NCI-H526 treated with DMSO at 0.1 percent for 48 hours (cell line): ENCODE results near the gene ZFR2.

Experiments
- DNase-seq: peaks from one replicate; lab custom pipeline; 2025; lab: John Stamatoyannopoulos, UW

The ZFR2 gene

DNA sequence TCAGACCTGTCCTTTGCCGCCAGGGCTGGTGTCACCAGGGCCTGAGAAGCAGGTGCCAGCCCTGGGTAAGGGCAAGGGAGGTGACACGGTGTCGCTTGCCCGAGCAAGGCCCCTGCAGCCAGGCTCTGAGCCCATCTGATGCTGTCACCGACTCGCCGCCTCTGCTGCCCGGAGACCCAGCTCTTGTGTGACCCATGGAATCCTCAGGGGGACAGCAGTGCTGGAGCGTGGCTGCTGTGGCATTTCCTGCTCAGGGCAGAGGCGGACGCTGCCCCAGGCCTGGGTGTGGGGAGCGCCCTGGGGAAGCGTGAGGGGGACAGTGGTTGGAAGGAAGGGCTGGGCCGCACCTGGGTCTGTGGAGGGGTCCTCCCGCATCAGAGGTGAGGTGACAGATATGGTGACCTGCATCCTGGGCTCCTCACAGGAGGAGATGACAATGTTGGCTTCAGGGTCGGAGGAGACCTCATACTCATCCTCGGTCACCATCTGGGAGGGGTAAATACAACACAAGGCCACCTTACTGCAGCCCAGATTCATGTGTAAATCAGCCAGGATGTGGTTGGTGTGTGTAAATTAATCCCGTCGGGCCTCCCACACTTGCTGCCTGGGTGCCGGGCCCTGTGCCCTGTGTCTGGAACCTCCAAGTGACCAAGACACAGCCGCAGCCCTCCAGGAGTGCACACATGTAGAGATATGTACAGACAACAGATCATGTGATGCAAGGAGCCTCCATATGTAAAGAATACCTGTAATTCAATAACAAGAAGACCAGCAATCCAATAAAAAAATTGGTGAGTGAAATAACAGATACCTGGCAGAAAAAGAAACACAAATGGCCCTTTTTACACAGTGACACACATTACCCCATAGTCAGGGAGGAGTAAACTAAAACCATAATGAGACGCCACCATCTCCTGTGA, 55.1 kb downstream of the ZFR2 start:
- DNase-seq: no peak

DNA sequence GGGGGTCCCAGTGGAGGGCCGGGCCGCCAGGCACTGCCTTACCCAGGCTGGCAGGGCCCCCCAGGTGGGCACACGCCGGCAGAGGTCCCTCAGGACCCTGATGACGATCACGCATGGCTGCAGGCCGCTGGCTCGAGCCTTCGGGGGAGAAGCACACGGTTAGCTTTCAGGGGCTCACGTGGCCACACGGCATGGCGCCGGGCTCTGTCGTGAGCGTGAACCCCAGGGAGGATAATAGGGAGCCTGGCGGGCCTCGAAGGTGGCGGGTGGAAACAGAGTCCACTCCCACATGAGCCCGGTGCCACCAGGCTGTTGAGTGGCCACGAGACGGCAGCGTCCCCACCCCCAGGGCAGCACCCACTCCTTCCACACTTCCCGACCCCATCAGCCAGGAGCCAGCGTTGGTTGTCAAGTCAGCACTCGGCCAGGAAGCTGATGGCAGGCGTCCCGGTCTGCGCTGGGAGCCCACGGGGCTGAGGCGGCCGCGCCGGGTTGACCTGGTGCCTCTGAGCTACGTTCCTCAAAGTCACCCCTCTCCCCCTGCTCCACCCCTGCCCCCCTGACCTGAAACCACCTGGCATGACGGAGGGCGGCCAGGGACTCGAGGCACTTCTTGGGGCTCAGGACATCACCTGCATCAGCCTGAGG, 58.0 kb downstream of the ZFR2 start:
- DNase-seq: no peak

DNA sequence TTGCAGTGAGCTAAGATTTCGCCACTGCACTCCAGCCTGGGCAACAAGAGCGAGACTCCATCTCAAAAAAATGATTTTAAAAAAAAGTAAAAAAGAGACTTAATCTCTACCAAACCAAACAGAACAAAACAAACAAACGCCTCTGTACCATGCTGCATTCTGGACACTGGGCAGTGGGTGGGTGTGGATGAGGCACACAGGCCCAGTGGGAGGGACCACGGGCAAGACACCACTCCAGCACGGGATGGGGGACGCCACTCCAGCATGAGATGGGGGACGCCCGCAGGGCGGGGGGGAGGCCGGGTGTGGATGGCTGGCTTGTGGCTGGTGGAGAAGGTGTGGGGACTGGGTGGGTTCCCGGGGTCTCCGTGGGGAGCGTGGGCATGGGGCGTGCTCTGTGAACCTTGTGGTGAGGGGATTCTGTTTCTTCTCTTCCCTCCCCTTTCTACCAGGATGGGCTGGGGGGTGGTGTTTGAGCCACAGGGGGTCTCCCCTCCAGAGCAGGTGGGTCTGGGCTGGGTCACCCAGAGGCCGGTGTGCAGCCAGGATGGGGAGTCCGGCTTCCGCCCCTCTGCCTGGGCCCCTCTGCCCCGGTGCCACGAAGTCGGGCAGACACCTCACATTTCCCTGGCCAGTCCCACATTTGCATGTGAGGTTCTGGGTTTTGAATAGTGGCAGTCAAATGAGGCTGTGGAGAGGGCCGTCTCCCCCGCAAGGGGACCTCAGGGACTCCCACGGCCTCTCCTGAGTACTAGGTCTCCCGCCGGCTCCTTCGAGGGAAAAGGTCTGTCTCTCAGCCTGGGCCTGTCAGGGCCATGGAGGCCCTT, 58.7 kb downstream of the ZFR2 start:
- DNase-seq: peak; percentile 57

DNA sequence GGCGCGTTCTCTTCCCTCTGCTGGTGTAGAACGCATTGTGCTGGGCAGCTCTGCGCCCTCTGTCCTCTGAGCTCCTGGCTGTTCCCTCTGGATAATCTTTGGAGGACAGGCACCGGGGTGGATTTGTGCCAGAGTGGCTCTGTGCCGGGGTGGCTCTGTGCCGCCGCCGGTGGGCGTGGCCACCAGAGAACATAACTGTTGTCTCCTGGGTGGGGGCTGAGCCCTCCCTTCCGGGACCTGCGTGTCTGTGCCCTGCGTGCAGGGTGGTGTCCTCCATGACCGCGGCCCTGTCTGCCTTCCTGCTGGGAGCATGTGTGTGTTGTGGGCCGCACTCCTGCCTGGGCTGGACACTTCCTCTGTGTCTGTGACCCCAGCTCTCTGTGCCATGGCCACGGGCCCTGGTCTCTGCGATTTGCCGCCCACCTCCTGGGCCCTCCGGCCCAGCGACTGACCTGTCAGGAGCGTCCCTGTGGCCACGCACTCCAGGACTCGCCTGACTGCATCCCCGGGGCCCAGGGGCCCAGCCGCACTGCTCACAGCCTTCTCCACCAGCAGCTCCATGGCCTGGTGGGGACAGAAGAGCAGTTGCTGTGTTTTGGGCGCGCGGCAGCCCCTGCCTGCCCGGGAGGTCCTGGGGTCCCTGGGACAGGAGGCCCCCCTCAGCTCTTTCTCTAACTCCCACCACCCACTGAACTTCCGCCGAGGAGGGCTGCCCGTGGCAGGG, 60.3 kb downstream of the ZFR2 start:
- DNase-seq: no peak

DNA sequence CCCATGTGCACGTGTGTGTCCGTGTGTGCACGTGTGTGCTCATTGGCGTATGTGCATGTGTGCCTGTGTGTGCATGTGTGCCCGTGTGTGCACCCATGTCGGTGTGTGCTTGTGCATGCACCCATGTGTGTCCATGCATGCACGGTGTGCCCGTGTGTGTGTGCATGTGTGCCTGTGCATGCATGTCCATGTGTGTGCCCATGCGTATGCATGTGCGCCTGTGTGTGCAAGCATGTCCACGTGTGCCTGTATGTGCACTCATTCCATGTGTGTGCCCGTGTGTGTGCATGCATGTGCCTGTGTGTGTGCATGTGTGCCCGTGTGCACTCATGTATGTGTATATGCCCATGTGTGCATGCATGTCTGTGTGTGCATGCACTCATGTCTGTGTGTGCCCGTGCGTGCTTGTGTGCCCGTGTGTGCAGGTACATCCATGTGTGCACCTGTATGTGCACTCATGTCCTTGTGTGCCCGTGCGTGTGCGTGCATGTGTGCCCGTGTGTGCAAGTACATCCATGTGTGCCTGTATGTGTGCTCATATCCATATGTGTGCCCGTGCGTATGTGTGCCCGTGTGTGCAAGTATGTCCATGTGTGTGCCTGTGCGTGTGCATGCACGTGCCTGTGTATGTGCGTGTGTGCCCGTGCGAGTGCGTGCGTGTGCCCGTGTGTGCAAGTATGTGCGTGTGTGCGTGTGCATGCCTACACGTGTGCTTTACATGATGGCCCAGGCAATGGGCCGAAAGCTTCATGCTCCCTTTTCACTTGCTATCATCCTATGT, 61.1 kb downstream of the ZFR2 start:
- no peak for DNase-seq

DNA sequence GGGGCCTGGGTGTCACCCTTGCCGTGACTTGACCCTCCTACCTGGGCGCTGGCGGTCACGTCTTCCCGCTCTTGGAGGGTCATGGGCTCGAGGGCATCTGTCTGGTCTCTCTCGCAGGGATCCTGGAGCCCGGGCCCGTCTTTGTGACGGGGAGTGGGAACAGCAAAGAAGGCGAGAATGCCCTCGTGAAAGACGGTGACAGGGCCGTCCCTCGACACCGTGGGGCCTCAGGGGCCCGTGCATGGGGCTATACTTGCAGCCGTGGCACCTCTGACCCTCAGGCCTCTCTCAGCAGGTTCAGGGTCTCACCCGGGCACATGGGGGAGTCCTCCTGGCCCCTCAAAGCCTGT, 61.7 kb downstream of the ZFR2 start:
- DNase-seq: no peak

DNA sequence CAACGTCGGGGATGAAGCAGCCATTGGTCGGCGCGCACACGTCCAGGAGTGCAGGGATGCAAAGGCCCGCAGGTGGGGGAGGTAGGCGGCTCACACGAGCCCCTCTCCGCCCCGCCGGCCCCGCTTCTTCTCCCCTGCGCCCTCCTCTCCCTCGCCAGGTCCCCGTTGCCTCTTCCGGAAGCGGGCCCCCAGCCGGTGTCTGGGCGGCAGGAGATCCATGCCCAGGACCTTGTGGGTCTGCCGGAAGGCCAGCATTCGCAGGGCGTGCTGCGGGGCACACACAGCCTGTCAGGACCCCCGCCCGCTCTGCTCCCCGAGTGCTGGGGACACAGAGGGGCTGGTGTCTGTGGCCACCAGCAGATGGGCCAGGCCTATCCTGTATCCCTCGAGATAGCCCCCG, 63.0 kb downstream of the ZFR2 start:
- DNase-seq: no peak

DNA sequence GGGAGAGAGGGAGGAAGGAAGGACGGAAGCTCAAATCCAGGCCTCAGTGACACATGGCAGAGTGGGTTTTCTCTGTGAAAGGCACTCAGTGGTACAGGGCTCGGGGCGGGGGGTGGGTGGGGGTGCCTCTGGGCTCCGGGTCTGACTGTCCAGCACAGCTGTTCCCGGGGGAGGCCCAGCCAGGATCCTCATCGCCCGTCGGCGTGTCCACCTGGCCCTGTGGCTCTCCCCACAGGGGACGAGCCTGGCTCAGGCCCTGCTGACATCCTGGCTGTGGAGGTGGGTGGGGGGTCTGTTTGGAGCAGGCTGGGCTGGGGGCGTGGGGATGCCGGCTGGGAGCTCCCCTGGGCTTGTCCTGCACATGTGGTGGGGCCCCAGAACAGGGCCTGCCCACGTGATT, 64.4 kb downstream of the ZFR2 start:
- no peak for DNase-seq

DNA sequence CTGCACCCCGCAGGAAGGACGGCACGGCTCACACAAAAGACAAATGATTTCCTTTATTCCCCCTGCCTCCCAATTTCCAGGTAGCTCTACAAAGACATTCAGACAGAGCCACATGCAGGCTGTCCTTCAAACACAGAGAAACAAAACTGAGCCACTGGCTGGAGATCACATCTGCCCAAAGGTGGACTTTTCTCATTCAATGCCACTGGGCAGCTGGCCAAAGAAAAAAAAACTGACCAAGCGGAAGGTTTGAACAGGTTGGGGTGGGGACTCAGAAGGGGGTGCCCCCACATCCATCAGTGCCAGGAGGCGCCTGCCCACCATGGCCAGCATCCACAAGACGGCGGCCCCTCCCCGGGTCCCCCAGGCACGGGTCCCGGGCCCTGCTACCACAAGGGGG, 64.9 kb downstream of the ZFR2 start:
- no peak for DNase-seq

DNA sequence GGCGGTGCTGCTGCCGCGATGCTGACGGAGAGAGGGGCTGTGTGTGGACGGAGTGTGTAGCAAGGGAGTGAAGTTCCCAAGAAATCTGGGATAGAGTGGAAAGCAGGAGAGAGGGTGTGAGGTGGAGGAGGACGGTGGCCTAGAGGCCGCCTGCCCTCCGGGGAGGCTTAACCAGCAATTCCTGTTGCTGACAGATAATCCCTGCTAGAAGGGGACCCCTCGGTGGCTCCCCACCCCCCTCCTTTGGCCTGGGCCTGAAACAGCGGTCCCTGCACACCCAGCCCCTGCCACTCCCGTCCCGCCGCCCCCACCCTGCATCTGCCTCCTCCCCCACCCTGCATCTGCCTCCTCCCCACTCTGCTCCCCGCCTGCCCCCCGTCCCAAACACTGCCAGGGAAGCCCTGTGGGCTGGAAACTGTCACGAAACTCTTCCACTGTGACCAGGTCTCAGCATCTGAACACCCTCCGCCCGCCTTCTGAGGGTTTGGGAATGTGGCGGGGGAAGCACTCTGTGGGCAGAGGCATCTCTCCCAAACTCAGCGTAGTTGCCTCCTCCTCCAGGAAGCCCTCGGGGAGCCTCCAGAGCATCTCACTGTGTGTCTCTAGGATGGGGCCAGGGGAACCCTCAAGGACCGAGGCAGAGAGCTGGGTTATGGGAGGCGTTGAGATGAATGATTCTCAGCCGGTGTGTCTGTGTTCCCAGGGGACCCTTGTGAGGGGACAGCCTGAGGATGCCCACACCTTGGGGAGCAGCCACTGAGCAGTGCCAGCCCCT, 65.5 kb downstream of the ZFR2 start:
- no peak for DNase-seq

DNA sequence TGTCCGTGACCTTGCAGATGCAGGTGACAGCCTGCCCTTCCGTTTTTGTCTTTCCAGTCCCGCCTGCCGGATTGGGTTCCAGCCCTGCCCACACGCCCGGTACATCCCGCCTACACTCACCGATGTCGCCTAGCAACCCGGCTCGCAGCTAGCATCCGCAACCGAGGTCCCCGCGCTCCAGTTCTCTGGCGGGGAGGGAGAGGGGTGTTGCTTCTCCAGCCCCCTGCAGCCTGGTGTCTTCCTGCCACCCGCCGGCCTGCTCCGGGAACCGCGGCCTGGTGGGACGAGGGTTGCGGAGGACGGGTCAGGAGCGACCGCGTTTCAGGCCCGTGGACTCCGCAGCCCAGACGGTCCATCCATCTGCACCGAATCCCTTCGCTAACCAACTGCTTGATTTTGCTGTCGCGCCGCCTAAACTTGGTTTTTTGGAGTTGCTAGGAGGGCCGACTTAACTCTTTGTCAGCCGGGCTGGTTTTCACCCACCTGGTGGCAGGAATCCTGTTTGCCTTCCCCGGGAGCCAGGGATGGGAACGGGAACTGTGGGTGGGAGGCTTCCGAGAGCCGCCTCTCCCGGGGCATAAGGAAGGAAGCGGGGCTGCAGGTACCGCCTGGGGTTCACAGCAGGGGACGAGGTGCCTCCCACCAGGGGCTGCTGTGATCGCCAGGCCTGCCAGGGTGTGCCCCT, 67.3 kb downstream of the ZFR2 start:
- DNase-seq: peak; percentile 4

DNA sequence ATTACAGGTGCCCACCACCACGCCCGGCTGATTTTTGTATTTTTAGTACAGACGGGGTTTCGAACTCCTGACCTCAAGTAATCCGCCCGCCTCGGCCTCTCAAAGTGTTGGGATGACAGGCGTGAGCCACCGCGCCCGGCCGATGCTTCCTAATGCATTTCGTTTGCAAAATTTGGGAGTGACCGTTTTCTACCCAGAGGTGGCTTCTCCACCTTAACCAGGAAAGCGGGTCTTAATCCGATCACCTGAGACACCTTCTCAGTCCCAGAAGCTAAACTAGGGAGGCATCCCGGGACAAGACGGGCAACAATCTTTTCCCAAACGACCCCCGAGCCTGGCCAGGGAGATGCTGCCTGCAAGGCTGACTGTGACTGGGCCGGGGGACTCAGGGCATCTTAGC, 67.8 kb downstream of the ZFR2 start:
- DNase-seq: no peak

DNA sequence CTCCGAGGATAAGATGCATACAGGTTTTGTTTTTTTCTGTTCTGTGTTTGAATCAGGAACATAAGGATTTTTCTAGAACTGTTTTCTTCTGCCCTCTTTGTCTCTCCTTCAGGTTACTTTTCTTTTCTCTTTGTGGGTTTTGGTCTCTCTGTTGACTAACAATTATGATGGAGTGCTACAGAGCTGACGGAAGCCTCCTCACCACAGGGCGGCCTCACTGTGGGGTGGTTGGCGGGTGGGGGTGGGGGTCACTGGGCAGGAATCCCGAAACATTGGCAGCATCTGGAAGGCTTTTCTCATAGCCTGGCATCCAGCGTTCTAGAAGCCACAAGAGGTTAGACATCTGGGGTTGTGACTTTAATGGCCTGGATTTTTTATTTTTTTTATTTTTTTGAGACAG, 70.7 kb downstream of the ZFR2 start:
- DNase-seq: no peak

DNA sequence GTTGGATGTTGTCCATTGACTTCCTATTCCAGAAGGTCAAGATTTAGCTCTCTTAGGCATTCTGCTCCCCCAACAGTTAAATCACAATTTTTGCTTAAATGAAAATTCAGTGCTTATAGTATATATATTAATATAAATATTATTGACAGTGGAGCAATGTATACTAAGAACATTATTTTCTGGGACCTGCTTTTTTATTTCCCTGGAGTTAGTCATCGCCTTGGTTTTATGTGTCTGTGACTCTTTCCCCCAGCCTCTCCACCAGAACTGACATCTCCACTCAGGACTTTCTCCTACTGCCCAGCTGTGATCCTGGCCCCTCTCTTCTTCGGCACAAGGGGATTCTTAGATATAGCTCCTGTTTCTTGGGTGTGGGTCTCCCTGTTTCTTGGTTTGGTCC, 72.5 kb downstream of the ZFR2 start:
- no peak for DNase-seq

DNA sequence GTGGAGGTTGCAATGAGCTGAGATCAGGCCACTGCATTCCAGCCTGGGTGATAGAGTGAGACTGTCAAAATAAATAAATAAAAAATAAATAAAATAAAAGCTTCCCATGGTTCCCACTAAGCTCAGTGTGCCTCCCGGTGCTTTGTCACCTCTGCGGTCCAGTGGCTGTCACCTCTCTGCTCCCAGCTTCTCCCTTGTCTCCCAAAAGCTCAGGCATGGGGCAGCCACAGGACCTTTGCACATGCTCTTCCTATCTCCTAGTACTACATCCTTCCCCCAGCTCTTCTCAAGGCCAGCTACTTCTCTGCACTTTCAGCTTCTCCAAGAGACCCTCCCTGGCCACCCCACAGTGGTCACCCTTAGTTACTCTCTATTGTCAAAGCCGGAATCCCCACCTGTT, 75.0 kb downstream of the ZFR2 start:
- no peak for DNase-seq

DNA sequence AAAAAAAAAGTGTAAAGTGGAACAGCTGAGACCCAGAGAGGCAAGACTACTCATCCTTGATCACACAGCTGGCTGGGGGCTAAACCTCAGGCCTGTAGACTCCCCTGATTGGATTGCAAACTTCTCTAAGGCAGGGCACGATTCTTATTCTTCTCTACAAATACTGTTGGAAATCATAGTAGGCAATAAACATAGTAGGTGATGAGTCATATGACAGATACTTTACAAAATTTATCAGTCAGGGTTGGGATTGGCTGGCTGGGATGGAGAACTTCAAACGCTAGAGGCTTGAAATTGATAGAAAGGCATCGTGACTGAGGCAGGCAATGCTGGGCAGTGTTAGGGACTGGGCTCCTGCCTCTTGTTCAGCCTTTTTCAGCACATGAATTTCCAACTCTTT, 76.7 kb downstream of the ZFR2 start:
- DNase-seq: no peak

DNA sequence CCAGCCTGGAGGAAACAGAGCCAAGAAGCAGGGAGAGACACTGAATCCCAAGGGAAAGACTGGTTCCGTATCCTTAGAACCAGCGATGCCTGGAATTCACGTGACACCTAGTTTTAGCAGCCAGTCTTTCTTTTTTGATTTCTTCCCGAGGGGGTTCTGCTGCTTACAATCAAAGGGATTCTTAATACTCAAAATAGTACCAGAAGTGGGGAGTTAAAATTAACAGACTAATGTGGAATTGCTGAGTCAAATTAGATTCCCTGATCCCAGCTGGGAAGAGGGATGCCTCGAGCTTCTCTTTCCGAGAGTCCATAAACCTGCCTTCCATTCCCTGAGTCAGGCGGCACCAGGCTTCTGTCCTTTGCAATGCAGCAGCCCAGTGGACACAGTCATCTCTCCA, 77.9 kb downstream of the ZFR2 start:
- DNase-seq: no peak

DNA sequence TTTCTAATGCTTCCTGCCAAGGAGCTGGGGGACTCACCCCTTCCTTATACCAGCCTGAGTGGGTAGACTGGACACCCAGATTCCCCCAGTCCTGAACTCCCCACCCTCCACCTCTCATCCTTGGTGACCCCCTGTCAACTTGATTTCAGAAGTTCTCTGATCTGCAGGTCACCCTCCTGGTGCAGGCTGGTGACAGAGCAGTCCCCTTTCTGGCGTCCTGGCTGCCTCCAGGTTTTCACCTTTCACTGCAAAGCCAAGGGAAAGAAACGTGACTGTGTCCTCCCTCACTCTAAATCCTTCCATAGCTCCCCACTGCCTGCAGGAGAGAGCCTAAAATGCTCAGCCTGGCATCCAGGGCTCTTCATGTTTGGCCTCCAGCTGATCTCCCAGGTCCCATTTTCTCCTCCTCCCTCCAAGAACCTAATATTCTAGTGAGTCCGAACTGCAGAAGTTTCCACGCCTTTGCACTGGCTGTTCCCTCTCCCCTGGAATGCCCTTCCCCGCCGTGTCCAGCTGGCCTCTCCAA, 78.6 kb downstream of the ZFR2 start:
- no peak for DNase-seq

DNA sequence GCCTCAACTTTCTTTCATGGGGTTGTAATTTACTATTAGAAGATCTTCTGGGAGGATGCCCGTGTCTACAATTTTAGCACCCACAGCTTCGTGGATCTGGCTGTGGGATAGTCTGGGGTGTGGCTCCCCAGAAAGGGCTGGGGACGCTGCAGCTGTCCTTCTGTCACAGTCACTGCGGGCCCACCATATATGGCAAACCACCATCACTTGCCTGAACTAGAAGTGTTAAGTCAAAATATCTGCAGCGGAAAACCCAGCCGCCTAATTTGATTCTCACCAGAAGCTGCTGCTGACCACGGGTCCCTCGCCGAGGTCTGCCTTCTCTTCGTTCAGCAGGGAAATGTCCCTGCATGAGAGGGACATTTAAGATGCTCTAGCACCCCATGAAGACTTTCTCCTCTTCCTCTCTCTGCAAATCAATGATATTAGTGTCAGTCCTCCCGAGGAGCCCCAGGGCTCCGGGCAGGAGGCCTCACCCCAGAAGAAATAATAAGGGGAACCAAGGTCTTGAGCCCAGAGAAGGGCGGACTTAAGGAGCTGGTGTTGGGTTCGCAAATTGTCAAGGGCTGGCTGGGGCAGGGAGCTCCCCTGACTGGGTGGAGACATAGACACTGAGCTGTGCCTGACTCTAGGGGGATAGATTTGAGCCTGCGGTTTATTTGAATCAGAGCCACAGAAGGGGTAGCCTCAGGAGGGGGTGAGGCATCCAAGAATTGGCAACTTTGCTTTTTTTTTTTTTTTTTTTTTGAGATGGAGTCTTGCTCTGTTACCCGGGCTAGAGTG, 79.7 kb downstream of the ZFR2 start:
- no peak for DNase-seq
